Astrocyte of the spinal cord (primary cell): ENCODE results near the gene BCKDHB.
"Not testable (repeated sequence)": the region's sequence is repeated elsewhere in the genome, so short reads cannot be mapped to it uniquely, and the experiment has no call there.

Experiments used
- DNase-seq: peaks from one replicate; pipeline ENCODE4 v3.0.0; 2011; ENCODE audit warnings: low read depth, low spot score
- H3K4me3 ChIP-seq: 2 replicates; pipeline ENCODE4 v1.5.1; 2011; ENCODE audit warnings: low read depth, mild to moderate bottlenecking, low read length, moderate library complexity
- in situ Hi-C: cut with HindIII; loops from 2 replicates; pipeline ENCODE4 v1.10.0; 2017; ENCODE audit warnings: low sequenced_read_pairs
- TF ChIP-seq, protein P1 (sequence below): IDR thresholded peaks from 2 replicates; pipeline ENCODE4 v1.5.1; 2012; ENCODE audit warnings: low read depth, mild to moderate bottlenecking, low read length, inconsistent platforms

Gene BCKDHB

DNA sequence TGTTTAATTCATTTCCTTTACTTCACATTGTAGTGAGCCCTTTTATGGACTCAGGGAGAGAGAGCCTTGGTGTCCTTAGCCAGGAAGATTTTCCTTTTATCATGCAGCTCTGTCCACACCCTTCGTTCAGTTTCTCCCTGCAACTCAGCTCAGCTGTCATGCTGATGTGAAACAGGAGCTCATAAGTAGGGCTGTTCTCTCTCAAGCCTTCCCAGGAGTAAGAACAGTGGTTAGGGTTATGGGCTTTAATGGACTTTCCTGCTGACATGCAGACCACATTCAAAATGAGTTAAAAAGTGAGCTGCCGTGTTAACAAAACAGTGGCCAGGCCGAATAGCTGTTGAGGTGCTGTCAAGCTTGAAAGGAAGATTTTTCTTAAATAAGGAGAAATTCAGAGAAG lies 104.1 kb downstream of the BCKDHB start:
- in situ Hi-C loops, result no loop called here
- TF ChIP-seq, protein P1, sequence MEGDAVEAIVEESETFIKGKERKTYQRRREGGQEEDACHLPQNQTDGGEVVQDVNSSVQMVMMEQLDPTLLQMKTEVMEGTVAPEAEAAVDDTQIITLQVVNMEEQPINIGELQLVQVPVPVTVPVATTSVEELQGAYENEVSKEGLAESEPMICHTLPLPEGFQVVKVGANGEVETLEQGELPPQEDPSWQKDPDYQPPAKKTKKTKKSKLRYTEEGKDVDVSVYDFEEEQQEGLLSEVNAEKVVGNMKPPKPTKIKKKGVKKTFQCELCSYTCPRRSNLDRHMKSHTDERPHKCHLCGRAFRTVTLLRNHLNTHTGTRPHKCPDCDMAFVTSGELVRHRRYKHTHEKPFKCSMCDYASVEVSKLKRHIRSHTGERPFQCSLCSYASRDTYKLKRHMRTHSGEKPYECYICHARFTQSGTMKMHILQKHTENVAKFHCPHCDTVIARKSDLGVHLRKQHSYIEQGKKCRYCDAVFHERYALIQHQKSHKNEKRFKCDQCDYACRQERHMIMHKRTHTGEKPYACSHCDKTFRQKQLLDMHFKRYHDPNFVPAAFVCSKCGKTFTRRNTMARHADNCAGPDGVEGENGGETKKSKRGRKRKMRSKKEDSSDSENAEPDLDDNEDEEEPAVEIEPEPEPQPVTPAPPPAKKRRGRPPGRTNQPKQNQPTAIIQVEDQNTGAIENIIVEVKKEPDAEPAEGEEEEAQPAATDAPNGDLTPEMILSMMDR, result no peak
- no peak overlapping the region for H3K4me3 ChIP-seq
- DNase-seq, result peak; percentile 43

DNA sequence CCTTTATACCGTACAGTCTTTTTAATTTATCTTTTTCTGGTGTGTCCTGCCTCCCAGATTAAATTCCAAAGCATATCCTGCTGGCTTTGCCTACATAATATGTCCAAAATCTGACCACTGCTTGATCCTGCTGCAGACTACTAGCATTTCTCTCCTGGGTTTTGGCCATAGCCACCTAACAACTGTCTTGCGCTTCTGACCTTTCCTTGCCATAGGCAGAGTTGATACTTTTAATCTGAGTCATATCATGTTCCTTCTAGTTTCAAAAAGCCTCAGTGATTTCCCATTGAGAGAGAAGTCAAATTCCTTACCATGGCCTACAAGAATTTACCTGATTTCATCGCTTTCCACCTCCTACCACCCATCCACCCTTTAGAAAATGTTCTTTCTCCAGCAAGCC lies 104.8 kb downstream of the BCKDHB start:
- in situ Hi-C loops, result no loop called here
- TF ChIP-seq, protein P1, result no peak
- H3K4me3 ChIP-seq, result no peak overlapping the region

DNA sequence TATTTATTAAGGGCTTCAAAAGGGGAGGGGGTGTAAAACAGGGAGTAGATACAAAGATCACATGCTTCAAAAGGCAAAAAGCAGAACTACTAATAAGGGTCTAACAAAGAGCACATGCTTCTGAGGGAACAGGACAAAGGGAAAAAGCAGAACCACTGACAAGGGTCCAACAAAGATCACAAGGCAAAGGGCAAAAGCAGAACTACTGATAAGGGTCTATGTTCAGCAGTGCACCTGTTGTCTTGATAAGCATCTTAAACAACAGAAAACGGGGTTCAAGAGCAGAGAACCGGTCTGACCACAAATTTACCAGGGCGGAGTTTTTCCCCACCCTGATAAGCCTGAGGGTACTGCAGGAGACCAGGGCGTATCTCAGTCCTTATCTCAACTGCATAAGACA lies 105.4 kb downstream of the BCKDHB start:
- DNase-seq, H3K4me3 ChIP-seq, in situ Hi-C loops: not testable (repeated sequence)

More for the DNA sequence above, 104.8 kb downstream of the BCKDHB start:
- DNase-seq, result no peak

DNA sequence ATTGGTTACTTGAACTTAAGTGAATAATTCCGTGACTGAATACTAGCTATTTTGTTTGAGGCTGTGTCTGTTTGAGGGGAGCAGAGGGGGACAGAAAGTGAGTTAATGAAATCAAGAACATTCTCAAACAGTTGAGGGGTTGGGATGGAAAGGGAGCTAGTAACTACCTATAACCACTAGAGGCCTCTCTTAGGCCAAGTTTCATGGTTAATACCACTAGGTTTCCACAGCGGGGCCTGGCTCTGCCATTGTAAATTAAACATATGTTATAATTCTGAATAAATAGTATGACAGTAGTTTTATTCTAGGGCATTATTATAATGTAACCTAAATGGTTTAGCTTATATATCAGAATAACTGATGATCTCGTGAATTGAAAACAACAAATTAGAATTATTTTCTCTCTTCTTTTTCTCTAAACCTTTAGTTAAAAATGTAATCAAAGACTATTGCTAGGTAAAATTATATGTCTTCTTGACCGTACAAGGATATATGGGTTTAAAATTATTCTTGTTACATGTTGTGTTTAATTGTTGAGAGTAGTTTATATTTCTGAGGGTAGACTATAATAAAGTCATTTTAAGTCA lies 108.1 kb downstream of the BCKDHB start:
- no peak overlapping the region for H3K4me3 ChIP-seq
- DNase-seq, result peak; percentile 66
- in situ Hi-C loops, result no loop called here
- TF ChIP-seq, protein P1, result peak; percentile 76

DNA sequence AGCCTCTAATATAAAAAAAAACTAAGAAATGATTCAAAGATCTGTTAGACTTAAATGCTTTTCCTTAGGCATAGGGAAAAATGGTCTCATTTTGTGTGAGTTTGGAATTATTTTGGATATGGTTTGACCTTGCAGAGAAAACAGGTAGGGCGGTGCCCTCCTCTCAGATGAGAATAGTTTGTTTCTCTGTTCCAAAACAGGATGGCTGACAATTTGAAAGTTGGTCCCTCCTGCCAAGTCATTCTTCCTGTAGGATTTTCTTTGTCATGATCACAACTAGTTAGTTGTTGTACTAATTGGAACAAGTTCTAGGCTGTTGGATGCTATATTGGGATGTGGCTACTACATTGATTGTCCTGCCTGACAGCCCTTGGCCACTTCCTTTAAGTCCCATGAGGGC lies 108.6 kb downstream of the BCKDHB start:
- TF ChIP-seq, protein P1, result no peak
- in situ Hi-C loops, result no loop called here
- no peak for DNase-seq
- no peak overlapping the region for H3K4me3 ChIP-seq

DNA sequence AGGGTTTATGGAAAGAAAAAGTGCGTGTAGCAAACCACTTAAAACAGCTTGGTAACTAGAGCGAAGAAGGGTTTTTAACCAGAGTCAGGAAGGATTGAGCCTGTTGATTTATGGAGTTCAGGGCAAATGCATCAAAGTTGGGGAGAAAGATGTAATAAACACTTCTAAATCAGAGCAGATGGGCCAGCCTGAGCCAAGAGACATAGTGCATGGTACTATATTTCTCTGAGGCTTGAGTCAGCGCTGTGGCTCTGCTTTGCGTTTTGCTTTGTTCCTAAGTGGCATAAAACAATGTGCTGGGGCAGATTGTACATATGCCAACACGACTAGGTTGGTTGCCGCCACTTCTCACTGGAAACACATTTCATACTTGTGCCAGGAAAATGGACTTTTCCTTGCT lies 111.3 kb downstream of the BCKDHB start:
- DNase-seq, result no peak
- in situ Hi-C loops, result no loop called here
- TF ChIP-seq, protein P1, result no peak
- H3K4me3 ChIP-seq, result no peak overlapping the region

DNA sequence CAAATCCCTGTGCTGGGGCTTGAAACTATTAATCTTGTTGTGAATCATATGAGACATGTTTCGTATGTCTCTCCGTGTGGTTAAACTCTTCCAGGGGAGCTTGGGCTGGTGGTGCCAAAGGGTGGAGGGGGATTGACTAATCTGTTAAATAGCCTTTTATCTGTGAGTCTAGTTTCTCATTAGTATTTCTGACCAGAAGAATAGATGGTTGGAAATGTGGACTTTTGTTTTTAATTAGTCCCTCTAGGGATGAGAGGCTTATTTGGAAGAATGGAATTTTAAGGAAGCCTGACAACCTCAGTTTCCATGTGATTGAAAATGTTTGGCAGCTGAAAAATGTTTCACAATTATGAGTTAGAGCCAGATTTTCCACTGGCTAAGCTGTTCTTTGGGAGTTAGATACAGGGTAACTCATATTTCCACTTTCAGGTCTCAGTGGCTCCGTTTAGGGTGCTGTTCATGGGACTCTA lies 117.3 kb downstream of the BCKDHB start:
- DNase-seq, result peak; percentile 43
- in situ Hi-C loops, result no loop called here
- TF ChIP-seq, protein P1, result no peak
- no peak overlapping the region for H3K4me3 ChIP-seq
